Lower leg skin (tissue), 4 donors: ENCODE results near the gene IGSF21. TPM values are rescaled to one million over a fixed set of nuclear protein-coding genes. Genes with fewer than 3 reads are reported as not detected.

Source experiments
- DNase-seq, 2 donors: peaks; one replicate each; pipeline ENCODE4 v3.0.0-alpha.2; 2019; ENCODE audit warnings: low spot score in 2 of 2
- H3K4me3 ChIP-seq: fragments of 200-600 bp; sonication (generic); 2 replicates; pipeline ENCODE4 v1.5.1; 2017; ENCODE audit warnings: mild to moderate bottlenecking, low read depth; ENCODE audit not compliant: poor library complexity, severe bottlenecking
- CTCF ChIP-seq, 3 donors: fragments of 450-650 bp; IDR thresholded peaks; one replicate each; pipeline ENCODE4 v1.5.1; 2016; ENCODE audit warnings: antibody characterized with exemption in 3 of 3, mild to moderate bottlenecking in 3 of 3, moderate library complexity in 2 of 3
- POLR2A ChIP-seq, 2 donors: fragments of 450-650 bp; IDR thresholded peaks; one replicate each; pipeline ENCODE4 v1.6.1; 2016 to 2017; ENCODE audit warnings: antibody characterized with exemption in 2 of 2, mild to moderate bottlenecking in 1 of 2, moderate library complexity in 1 of 2
- WGBS, 2 donors: methylation state at CpG; one replicate each; pipeline ENCODE4 v1.1.5; 2018; 5-methylcytosine and 5-hydroxymethylcytosine counted together
- intact Hi-C: fragments of 100-400 bp; cut with DNase I; formaldehyde crosslinking; loops from one replicate; pipeline ENCODE4 v1.15.0; 2023; ENCODE audit warnings: low total_unique reads
- total RNA-seq, 4 donors: library from RNA; depleted of rRNA; stranded (reverse); fragments of >200 nt; gene quantifications; one replicate each; pipeline ENCODE4 v1.1.0, GENCODE V29; 2016

Gene IGSF21
- total RNA-seq, 4 donors from 2014 or later = 0.66 to 3.0 (median 1.3) TPM

- no peak overlapping the region for H3K4me3 ChIP-seq
- 51 to 55% methylated on average over 18 of the region's 18 CpGs for WGBS, 2 donors
- no peak for TF ChIP-seq POLR2A (IDR thresholded peaks at IDR 0.05)
- TF ChIP-seq CTCF (IDR thresholded peaks at IDR 0.05) = no peak
- intact Hi-C loops = no loop called here
- DNase-seq = no peak
Measured at GRCh38 chr1:18350747-18351146, 243.1 kb downstream of the IGSF21 start.

GRCh38 chr1:18351735-18352134, 244.1 kb downstream of the IGSF21 start:
- intact Hi-C loops = no loop called here
- WGBS, 2 donors = 57 to 59% methylated on average over 10 of the region's 10 CpGs

GRCh38 chr1:18352636-18353265, 245.2 kb downstream of the IGSF21 start:
- no peak overlapping the region for H3K4me3 ChIP-seq
- intact Hi-C loops = no loop called here
- DNase-seq = no peak
- WGBS, 2 donors = 25 to 26% methylated on average over 15 to 16 of the region's 17 CpGs
- TF ChIP-seq CTCF (IDR thresholded peaks at IDR 0.05) (no peak), POLR2A (IDR thresholded peaks at IDR 0.05) (no peak)

More at GRCh38 chr1:18351735-18352134, 244.1 kb downstream of the IGSF21 start:
- TF ChIP-seq POLR2A (IDR thresholded peaks at IDR 0.05) (no peak), CTCF (IDR thresholded peaks at IDR 0.05) (no peak)
- H3K4me3 ChIP-seq = no peak overlapping the region
- no peak for DNase-seq

- intact Hi-C loops = no loop called here
- no peak overlapping the region for H3K4me3 ChIP-seq
- WGBS, 2 donors = 97 to 100% methylated on average over 1 of the region's 1 CpG
- TF ChIP-seq POLR2A (IDR thresholded peaks at IDR 0.05) = no peak
- no peak for TF ChIP-seq CTCF (IDR thresholded peaks at IDR 0.05)
- no peak for DNase-seq
Measured at GRCh38 chr1:18353528-18353927, 245.9 kb downstream of the IGSF21 start.

- no peak for DNase-seq
- WGBS, 2 donors = 77 to 82% methylated on average over 2 of the region's 2 CpGs
- TF ChIP-seq POLR2A (IDR thresholded peaks at IDR 0.05) = no peak
- TF ChIP-seq CTCF (IDR thresholded peaks at IDR 0.05) = no peak
Measured at GRCh38 chr1:18353992-18354391, 246.4 kb downstream of the IGSF21 start.

GRCh38 chr1:18354612-18355011, 247.0 kb downstream of the IGSF21 start:
- intact Hi-C loops = no loop called here
- TF ChIP-seq CTCF (IDR thresholded peaks at IDR 0.05) (no peak), POLR2A (IDR thresholded peaks at IDR 0.05) (no peak)
- no peak for DNase-seq
- WGBS, 2 donors = 13 to 21% methylated on average over 3 of the region's 3 CpGs
- H3K4me3 ChIP-seq = no peak overlapping the region

More at GRCh38 chr1:18353992-18354391, 246.4 kb downstream of the IGSF21 start:
- intact Hi-C loops = no loop called here
- H3K4me3 ChIP-seq = no peak overlapping the region
